K562 (cell line): ENCODE measurements around the gene SLC26A8. TPM values are rescaled to one million over a fixed set of nuclear protein-coding genes. Genes with fewer than 3 reads are reported as not detected.
A peak's percentile ranks its signal among the peaks of the same experiment; 100 is the strongest.

ENCODE experiments used
- ARID2 ChIP-seq: fragments of 450-650 bp; IDR thresholded peaks from 2 replicates; pipeline ENCODE4 v1.6.1; 2017; ENCODE audit warnings: antibody characterized with exemption, mild to moderate bottlenecking
- CCNT2 ChIP-seq: IDR thresholded peaks from 2 replicates; pipeline ENCODE4 v1.6.1; 2011; ENCODE audit warnings: borderline replicate concordance, low read depth, mild to moderate bottlenecking, moderate library complexity, mixed read lengths, low read length; ENCODE audit not compliant: insufficient read length; ENCODE audit errors: extremely low read depth
- GATAD2A ChIP-seq: fragments of 450-650 bp; IDR thresholded peaks from 2 replicates; pipeline ENCODE4 v1.6.1; 2017
- L3MBTL2 ChIP-seq: fragments of 450-650 bp; IDR thresholded peaks from 2 replicates; pipeline ENCODE4 v1.6.1; 2016; ENCODE audit warnings: mild to moderate bottlenecking, moderate library complexity
- MAFF ChIP-seq: IDR thresholded peaks from 2 replicates; pipeline ENCODE4 v1.6.1; 2012; ENCODE audit warnings: low read length, improper control_type of control experiment
- MTA3 ChIP-seq: fragments of 450-650 bp; formaldehyde crosslinking; IDR thresholded peaks from 2 replicates; pipeline ENCODE4 v1.6.1; 2017; ENCODE audit warnings: mild to moderate bottlenecking, borderline replicate concordance
- NR4A1 ChIP-seq, 2 experiments: fragments of 250-450 bp in 1 of 2; fragments of 450-650 bp in 1 of 2; sonication (Bioruptor Pico) in 1 of 2; IDR thresholded peaks; 2 replicates each; pipeline versions ENCODE4 v1.4.0 to v1.6.1; 2016 to 2020; ENCODE audit warnings: mild to moderate bottlenecking in 2 of 2, missing compliant biosample characterization in 1 of 2, missing genetic modification characterization in 1 of 2, moderate library complexity in 1 of 2
- RCOR1 ChIP-seq, 2 experiments: IDR thresholded peaks; 2 replicates each; pipeline ENCODE4 v1.6.1; 2012; ENCODE audit warnings: low read depth in 2 of 2, low read length in 2 of 2, borderline replicate concordance in 1 of 2, improper control_type of control experiment in 1 of 2
- SMAD1 ChIP-seq: fragments of 150-350 bp; IDR thresholded peaks from 2 replicates; pipeline ENCODE4 v1.6.1; 2014; ENCODE audit warnings: low read length, low read depth; ENCODE audit not compliant: partially characterized antibody
- TAF1 ChIP-seq: IDR thresholded peaks from 2 replicates; pipeline ENCODE4 v1.6.1; 2011; ENCODE audit warnings: mild to moderate bottlenecking, low read length, moderate library complexity; ENCODE audit not compliant: insufficient read depth, control insufficient read depth, severe bottlenecking; ENCODE audit errors: extremely low read depth
- TBP ChIP-seq: optimal IDR thresholded peaks from 2 replicates; pipeline ENCODE3; 2011; ENCODE audit warnings: low read depth, low read length, improper control_type of control experiment
- ZFP36 ChIP-seq: fragments of 150-350 bp; IDR thresholded peaks from 2 replicates; pipeline ENCODE4 v1.6.1; 2018; ENCODE audit warnings: low read length, low read depth; ENCODE audit not compliant: partially characterized antibody
- ZFPM2 ChIP-seq: fragments of 250-450 bp; sonication (Bioruptor Pico); IDR thresholded peaks from 2 replicates; pipeline ENCODE4 v1.5.1; 2022; ENCODE audit warnings: mild to moderate bottlenecking
- ZNF121 ChIP-seq: sonication (generic); formaldehyde crosslinking; conservative IDR thresholded peaks from 2 replicates; pipeline ENCODE4 v1.8.0; 2022; ENCODE audit warnings: missing genetic modification reagents
- ZNF551 ChIP-seq: fragments of 250-450 bp; sonication (Bioruptor Pico); IDR thresholded peaks from 2 replicates; pipeline ENCODE4 v1.5.0; 2021; ENCODE audit warnings: mild to moderate bottlenecking, moderate library complexity
- ZNF586 ChIP-seq: fragments of 450-650 bp; formaldehyde crosslinking; conservative IDR thresholded peaks from 2 replicates; pipeline ENCODE4 v1.4.0; 2020; ENCODE audit warnings: mild to moderate bottlenecking, moderate library complexity
- ZNF589 ChIP-seq: fragments of 200-800 bp; sonication (Bioruptor generic); IDR thresholded peaks from 2 replicates; pipeline ENCODE4 v1.6.1; 2016; ENCODE audit warnings: low read depth, missing genetic modification characterization, missing compliant biosample characterization
- ZSCAN32 ChIP-seq: fragments of 450-650 bp; formaldehyde crosslinking; IDR thresholded peaks from 2 replicates; pipeline ENCODE4 v1.4.0; 2020; ENCODE audit warnings: mild to moderate bottlenecking, moderate library complexity
- polyA plus RNA-seq, 8 experiments: library from polyadenylated mRNA; depleted of rRNA in 4 of 8; stranded (reverse) in 5 of 8; unstranded in 3 of 8; fragments of >200 nt; fragmentation: Nextera tagmentation in 2 of 8; fragmentation: Illumina TruSeq in 1 of 8; extraction: Ambion mirVana in 2 of 8; extraction: Trizol in 1 of 8; gene quantifications; 2 replicates each; pipeline versions ENCODE4 v1.2.1 to v1.2.3, GENCODE V29; 2011 to 2014; ENCODE audit warnings: inconsistent platforms in 1 of 8, missing spikeins in 1 of 8
- total RNA-seq, 7 experiments: library from RNA; depleted of rRNA in 6 of 7; stranded (reverse); fragments of >200 nt in 6 of 7; fragmentation: Illumina TruSeq in 2 of 7; extraction: Trizol in 2 of 7; gene quantifications; 2 replicates each; pipeline versions ENCODE4 v1.2.1 to v1.2.3, GENCODE V29; 2011 to 2021; ENCODE audit warnings: low replicate concordance in 1 of 7
- TF ChIP-seq, protein P1 (sequence below): fragments of 250-450 bp; sonication (Bioruptor Pico); IDR thresholded peaks from 2 replicates; pipeline ENCODE4 v1.4.0; 2020; ENCODE audit warnings: mild to moderate bottlenecking, moderate library complexity
- TF ChIP-seq, protein P2 (sequence below): sonication (generic); formaldehyde crosslinking; IDR thresholded peaks from 2 replicates; pipeline ENCODE4 v1.8.0; 2022; ENCODE audit warnings: mild to moderate bottlenecking, missing genetic modification reagents
- TF ChIP-seq, protein P3 (sequence below): fragments of 250-450 bp; sonication (Bioruptor Pico); IDR thresholded peaks from 2 replicates; pipeline ENCODE4 v1.4.0; 2020

The SLC26A8 gene
- total and polyA plus RNA-seq, 9 of the 15 experiments (the other 6 are each of a cell fraction or from before 2014, with no cell fraction given), result not detected

GRCh38 chr6:36027501-36028087 lies 3.2 kb upstream of the SLC26A8 start, which contains the start of gene MAPK14 (continued):
- TF ChIP-seq ZNF551 (no peak), ZNF586 (CRISPR knock-in tag) (no peak), ZFP36 (peak; percentile 25), MTA3 (peak; percentile 77), TAF1 (peak; percentile 91), TBP (peak; percentile 92), NR4A1 (CRISPR knock-in tag; IDR thresholded peaks at IDR 0.05) (no peak), NR4A1 (tag; IDR thresholded peaks at IDR 0.05) (no peak), L3MBTL2 (peak; percentile 94), ZNF121 (no peak), ZFPM2 (peak; percentile 55; the same call in 1 of the 2 replicates), ZSCAN32 (CRISPR knock-in tag) (0 out of 2 replicates have a peak, but pooled peaks have one; percentile 14), ZNF589 (peak; percentile 56; the same call in 1 of the 2 replicates), GATAD2A (peak; percentile 50; the same call in 1 of the 2 replicates), MAFF (peak; percentile 95), SMAD1 (peak; percentile 64), RCOR1 (IDR thresholded peaks at IDR 0.05; ENCODE audit: borderline replicate concordance in 1 of 2, low read depth in 2 of 2, low read length in 2 of 2) (peak in 1 of 2 experiments; percentile 86; a peak in 2 of 4 replicates), ARID2 (peak; percentile 89; the same call in 1 of the 2 replicates), CCNT2 (no peak)
- TF ChIP-seq, protein P1, sequence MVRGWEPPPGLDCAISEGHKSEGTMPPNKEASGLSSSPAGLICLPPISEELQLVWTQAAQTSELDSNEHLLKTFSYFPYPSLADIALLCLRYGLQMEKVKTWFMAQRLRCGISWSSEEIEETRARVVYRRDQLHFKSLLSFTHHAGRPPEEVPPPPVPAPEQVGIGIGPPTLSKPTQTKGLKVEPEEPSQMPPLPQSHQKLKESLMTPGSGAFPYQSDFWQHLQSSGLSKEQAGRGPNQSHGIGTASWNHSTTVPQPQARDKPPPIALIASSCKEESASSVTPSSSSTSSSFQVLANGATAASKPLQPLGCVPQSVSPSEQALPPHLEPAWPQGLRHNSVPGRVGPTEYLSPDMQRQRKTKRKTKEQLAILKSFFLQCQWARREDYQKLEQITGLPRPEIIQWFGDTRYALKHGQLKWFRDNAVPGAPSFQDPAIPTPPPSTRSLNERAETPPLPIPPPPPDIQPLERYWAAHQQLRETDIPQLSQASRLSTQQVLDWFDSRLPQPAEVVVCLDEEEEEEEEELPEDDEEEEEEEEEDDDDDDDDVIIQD, result peak; percentile 84; the same call in 1 of the 2 replicates
- TF ChIP-seq, protein P2, sequence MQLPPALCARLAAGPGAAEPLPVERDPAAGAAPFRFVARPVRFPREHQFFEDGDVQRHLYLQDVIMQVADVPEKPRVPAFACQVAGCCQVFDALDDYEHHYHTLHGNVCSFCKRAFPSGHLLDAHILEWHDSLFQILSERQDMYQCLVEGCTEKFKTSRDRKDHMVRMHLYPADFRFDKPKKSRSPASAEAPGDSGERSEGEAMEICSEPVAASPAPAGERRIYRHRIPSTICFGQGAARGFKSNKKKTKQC (CRISPR knock-in tag), result 0 out of 2 replicates have a peak, but pooled peaks have one; percentile 54
- TF ChIP-seq, protein P3, sequence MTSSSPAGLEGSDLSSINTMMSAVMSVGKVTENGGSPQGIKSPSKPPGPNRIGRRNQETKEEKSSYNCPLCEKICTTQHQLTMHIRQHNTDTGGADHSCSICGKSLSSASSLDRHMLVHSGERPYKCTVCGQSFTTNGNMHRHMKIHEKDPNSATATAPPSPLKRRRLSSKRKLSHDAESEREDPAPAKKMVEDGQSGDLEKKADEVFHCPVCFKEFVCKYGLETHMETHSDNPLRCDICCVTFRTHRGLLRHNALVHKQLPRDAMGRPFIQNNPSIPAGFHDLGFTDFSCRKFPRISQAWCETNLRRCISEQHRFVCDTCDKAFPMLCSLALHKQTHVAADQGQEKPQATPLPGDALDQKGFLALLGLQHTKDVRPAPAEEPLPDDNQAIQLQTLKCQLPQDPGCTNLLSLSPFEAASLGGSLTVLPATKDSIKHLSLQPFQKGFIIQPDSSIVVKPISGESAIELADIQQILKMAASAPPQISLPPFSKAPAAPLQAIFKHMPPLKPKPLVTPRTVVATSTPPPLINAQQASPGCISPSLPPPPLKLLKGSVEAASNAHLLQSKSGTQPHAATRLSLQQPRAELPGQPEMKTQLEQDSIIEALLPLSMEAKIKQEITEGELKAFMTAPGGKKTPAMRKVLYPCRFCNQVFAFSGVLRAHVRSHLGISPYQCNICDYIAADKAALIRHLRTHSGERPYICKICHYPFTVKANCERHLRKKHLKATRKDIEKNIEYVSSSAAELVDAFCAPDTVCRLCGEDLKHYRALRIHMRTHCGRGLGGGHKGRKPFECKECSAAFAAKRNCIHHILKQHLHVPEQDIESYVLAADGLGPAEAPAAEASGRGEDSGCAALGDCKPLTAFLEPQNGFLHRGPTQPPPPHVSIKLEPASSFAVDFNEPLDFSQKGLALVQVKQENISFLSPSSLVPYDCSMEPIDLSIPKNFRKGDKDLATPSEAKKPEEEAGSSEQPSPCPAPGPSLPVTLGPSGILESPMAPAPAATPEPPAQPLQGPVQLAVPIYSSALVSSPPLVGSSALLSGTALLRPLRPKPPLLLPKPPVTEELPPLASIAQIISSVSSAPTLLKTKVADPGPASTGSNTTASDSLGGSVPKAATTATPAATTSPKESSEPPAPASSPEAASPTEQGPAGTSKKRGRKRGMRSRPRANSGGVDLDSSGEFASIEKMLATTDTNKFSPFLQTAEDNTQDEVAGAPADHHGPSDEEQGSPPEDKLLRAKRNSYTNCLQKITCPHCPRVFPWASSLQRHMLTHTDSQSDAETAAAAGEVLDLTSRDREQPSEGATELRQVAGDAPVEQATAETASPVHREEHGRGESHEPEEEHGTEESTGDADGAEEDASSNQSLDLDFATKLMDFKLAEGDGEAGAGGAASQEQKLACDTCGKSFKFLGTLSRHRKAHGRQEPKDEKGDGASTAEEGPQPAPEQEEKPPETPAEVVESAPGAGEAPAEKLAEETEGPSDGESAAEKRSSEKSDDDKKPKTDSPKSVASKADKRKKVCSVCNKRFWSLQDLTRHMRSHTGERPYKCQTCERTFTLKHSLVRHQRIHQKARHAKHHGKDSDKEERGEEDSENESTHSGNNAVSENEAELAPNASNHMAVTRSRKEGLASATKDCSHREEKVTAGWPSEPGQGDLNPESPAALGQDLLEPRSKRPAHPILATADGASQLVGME, result peak; percentile 76; the same call in 1 of the 2 replicates
